ENCODE data around the gene HIGD2A.

The HIGD2A gene

GRCh38 chr5:176369934-176370711 is 18.4 kb upstream of the HIGD2A start:
- no peak for DNase-seq (ENCODE audit: low spot score)

DNA sequence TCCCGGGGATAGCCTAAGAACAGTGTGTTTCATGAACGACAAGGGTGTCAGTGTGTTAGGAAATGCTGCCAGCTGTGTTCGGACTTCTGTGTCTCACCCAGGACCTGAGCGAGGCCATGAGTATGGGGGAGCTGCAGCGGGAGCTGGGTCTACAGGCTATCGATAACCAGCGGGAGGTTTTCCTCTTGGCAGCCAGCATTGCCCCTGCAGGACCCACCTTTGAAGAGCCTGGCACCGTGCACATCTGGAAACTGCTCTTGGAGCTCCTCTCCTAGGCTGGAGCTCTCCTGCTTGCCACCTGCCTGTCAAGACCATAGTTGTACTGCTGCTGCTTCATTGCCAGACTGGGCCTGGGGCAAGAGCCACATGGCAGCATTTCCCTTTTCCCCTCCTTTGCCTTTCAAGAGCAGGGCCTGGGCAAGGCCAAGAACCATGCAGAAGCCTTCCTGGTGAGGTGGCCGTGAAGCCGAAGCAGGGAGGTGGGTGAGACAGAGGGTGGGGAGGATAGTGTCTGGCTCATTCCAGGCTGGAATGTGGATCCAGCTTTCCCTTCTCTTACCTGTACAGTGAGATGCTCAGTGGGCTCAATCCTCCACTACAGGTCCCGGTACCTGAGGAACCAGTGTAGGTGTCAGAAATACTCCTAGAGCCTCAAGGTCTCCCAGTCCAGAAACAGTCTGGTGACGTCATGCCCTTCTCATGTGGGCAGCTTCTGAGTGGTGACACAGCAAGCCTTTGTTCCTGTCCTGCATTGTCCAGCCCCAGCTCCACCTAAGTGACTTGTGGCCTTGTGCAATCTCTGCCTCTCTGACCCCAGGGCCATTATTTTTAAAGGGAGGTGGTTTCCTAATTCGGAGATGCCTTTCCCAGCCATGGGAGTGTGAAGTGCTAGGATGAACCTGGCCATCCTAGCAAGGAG is 16.7 kb upstream of the HIGD2A start:
- DNase-seq (ENCODE audit: low spot score), result no peak

- DNase-seq (ENCODE audit: low spot score), result no peak
These were observed 15.3 kb upstream of the HIGD2A start for GRCh38 chr5:176373100-176373818.

DNA sequence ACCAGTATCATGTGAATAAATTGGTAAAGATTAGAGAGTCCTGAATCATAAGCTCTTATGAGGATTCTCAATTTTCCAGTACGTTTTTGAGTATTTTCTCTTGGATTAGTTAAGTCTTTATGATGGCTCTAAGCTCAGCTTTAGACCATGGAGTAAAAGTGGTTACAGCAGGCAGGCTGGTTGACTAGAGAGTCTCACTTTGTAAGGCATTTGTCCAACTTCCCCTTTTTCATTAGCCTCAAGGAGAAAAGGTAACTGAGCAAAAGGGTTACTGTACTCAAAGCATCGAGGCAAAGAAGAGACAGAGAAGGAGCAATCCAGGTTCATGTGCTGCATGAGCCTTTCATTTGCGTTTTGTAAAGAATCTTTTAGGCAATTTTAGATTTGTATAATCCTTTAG is 8.7 kb upstream of the HIGD2A start:
- no peak for DNase-seq (ENCODE audit: low spot score)

- DNase-seq (ENCODE audit: low spot score), result no peak
These were observed 7.1 kb upstream of the HIGD2A start for GRCh38 chr5:176381423-176381822.

DNA sequence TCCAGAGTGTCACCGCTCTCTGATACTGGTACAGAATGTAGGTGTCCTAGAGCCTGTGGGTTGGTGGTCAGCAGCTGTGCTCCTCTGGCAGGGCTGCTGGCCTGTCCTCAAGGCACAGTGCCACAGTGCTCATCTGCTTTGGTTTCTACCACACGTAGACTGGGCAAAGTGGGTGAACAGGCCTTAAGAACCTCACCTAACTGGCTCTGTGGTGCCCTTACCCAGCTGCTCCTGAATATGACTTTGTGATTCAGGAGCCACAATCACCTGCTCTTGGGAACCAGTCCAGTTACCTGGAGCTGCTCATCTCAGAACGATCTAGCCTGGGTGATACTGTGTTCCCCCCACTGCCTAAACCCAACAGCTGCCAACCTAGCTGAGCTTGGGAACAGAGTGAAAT is 6.6 kb upstream of the HIGD2A start:
- DNase-seq (ENCODE audit: low spot score), result no peak

- DNase-seq (ENCODE audit: low spot score), result no peak
These were observed 5.8 kb upstream of the HIGD2A start for GRCh38 chr5:176382721-176383120.

DNA sequence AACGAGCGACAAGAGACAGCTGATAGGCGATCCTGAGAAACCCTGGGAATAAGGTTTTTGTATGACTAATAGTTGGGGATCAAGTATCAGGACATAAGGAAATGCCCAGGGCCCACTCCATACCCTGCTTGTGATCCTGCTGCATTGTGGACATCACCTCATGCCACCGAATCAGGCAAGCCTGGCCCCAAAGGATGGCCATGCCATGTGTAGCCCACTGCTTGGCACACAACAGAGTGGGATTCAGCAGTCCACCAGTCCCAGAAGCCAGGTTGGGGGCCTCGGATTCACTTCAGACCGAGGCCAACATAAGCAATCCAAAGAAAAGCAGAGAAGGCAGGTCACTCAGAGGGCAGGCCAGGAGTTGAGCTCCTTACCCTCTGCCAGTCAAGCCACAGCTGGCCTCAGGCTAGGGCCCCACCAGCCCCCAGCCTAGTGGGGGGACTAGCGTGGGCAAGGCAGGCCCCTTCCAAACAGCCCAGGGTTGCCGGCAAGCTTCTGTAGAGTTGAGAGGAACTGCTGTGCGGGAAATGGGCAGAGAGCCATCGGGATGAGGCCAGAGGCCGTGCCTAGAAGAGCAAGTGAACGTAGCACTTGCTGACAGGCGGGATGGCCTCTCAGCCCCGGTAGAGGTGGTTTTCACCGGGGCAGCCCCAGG is 5.2 kb upstream of the HIGD2A start:
- DNase-seq (ENCODE audit: low spot score), result no peak

DNA sequence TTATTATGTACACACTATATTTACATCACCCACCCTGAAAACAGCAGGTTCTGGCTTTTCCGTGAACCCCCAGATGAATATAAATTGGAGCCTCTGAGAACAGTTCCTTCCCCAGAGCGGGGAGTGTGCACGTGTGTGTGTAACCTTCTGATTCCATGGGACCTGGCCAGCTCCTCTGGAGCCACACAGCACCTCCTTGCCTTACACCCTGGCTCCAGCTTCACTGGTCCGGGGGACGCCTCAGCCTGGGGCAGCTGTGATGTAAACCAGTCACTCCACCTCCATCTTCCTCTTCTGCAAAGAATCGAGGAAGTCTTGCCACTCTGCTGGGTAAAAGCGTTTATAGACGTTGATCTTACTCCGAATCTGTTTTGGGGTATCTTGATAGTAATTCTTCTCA is 4.6 kb upstream of the HIGD2A start:
- no peak for DNase-seq (ENCODE audit: low spot score)

- no peak for DNase-seq (ENCODE audit: low spot score)
These were observed 4.1 kb upstream of the HIGD2A start for GRCh38 chr5:176384366-176384930.

- DNase-seq (ENCODE audit: low spot score), result no peak
These were observed 3.6 kb upstream of the HIGD2A start for GRCh38 chr5:176384991-176385390.

- no peak for DNase-seq (ENCODE audit: low spot score)
These were observed 2.1 kb upstream of the HIGD2A start for GRCh38 chr5:176386491-176386890.

- DNase-seq (ENCODE audit: low spot score), result no peak
These were observed 1.1 kb upstream of the HIGD2A start for GRCh38 chr5:176387384-176387925.

DNA sequence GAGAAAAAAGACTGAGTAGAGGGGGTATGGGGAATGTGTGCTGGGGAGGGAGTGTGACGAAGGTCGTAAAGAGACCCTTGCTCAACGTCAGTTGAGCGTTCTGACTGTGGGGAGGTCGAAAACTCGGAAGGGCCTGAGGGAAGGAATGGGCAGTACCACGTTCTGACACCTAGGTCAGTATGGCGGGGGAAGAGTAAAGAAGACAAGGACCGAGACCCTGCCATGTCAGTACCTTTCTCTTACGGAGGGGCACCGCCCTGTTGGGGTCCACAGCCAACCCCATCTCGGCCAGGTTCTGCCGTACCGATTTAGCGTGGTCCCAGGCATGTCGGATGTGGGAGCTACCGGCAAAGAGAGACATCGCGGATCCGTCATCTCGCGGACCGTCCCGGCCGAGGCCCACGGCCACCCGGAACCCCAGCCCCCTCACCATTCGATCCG is 528 bp upstream of the HIGD2A start:
- DNase-seq (ENCODE audit: low spot score), result no peak

DNA sequence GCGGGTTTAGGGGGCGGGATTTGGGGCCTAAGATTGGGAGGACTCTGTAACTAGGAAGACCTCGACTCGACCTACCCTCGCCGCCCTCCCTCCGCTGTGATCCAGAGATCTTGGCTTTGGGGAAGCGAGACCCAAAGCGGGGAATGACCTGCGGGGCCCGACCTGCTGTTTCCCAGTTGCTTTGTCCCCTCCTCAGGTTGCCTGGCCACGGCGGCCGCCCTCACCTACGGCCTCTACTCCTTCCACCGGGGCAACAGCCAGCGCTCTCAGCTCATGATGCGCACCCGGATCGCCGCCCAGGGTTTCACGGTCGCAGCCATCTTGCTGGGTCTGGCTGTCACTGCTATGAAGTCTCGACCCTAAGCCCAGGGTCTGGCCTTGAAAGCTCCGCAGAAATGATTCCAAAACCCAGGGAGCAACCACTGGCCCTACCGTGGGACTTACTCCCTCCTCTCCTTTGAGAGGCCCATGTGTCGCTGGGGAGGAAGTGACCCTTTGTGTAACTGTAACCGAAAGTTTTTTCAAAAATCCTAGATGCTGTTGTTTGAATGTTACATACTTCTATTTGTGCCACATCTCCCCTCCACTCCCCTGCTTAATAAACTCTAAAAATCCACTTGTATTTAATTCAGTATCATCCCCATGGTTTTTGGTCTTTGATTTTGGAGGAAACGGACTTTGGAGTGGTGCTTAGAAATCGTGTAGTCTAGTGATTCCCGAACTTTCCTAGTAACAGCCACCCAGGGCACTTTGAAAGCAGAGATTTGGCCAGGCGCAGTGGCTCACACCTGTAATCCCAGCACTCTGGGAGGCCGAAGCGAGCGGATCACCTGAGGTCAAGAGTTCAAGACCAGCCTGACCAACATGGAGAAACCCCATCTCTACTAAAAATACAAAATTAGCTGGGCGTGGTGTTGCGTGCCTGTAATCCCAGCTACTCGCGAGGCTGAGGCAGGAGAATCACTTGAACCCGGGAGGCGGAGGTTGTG is 878 bp downstream of the HIGD2A start:
- DNase-seq (ENCODE audit: low spot score), result no peak

GRCh38 chr5:176391479-176391878 is 2.9 kb downstream of the HIGD2A start:
- DNase-seq (ENCODE audit: low spot score), result no peak

- no peak for DNase-seq (ENCODE audit: low spot score)
These were observed 3.4 kb downstream of the HIGD2A start for GRCh38 chr5:176391999-176392398.

GRCh38 chr5:176392526-176392925 is 4.0 kb downstream of the HIGD2A start:
- no peak for DNase-seq (ENCODE audit: low spot score)

- no peak for DNase-seq (ENCODE audit: low spot score)
These were observed 5.5 kb downstream of the HIGD2A start for GRCh38 chr5:176394096-176394495.
